ENCODE data around the gene TPP2.

GRCh38 chr13:102678339-102679107 lies 81.7 kb downstream of the TPP2 start:
- no peak for TF ChIP-seq CTCF (IDR thresholded peaks at IDR 0.05; ENCODE audit: low read length)
- no peak for TF ChIP-seq EZH2 (IDR thresholded peaks at IDR 0.05; ENCODE audit: borderline replicate concordance, low read length)
